Activated CD4-positive, alpha-beta T cell treated with anti-CD3 and anti-CD28 coated beads, Interleukin-2, amount 10 ng/mL, durations not matched to agents 24 days and 14 days (primary cell): ENCODE data around the gene TMEM203. TPM values are rescaled to one million over a fixed set of nuclear protein-coding genes. Genes with fewer than 3 reads are reported as not detected.
A peak's percentile ranks its signal among the peaks of the same experiment; 100 is the strongest.

Experiments
- DNase-seq: peaks from one replicate; pipeline ENCODE4 v3.0.0; 2022
- H3K27ac Mint-ChIP-seq: one replicate; pipeline ENCODE4 v1.8.0; 2022; ENCODE audit warnings: mild to moderate bottlenecking, mixed read lengths
- H3K27me3 Mint-ChIP-seq: one replicate; pipeline ENCODE4 v1.8.0; 2022; ENCODE audit warnings: mixed read lengths
- H3K36me3 Mint-ChIP-seq: one replicate; pipeline ENCODE4 v1.8.0; 2022; ENCODE audit warnings: low read depth, mild to moderate bottlenecking, mixed read lengths
- H3K4me1 Mint-ChIP-seq: one replicate; pipeline ENCODE4 v1.8.0; 2021; ENCODE audit warnings: mixed read lengths
- H3K4me3 Mint-ChIP-seq: one replicate; pipeline ENCODE4 v1.8.0; 2022; ENCODE audit warnings: mild to moderate bottlenecking, moderate library complexity, mixed read lengths
- H3K9me3 Mint-ChIP-seq: one replicate; pipeline ENCODE4 v1.8.0; 2021; ENCODE audit warnings: mixed read lengths
- intact Hi-C: fragments of 100-400 bp; cut with micrococcal nuclease; formaldehyde crosslinking; loops from one replicate; pipeline ENCODE4 v1.15.1; 2023
- total RNA-seq: library from RNA; stranded (reverse); gene quantifications from 2 replicates; pipeline ENCODE4 v1.2.3, GENCODE V29; 2022

The TMEM203 gene
- total RNA-seq, 1 donor from 2014 or later, result 38.8 TPM

DNA sequence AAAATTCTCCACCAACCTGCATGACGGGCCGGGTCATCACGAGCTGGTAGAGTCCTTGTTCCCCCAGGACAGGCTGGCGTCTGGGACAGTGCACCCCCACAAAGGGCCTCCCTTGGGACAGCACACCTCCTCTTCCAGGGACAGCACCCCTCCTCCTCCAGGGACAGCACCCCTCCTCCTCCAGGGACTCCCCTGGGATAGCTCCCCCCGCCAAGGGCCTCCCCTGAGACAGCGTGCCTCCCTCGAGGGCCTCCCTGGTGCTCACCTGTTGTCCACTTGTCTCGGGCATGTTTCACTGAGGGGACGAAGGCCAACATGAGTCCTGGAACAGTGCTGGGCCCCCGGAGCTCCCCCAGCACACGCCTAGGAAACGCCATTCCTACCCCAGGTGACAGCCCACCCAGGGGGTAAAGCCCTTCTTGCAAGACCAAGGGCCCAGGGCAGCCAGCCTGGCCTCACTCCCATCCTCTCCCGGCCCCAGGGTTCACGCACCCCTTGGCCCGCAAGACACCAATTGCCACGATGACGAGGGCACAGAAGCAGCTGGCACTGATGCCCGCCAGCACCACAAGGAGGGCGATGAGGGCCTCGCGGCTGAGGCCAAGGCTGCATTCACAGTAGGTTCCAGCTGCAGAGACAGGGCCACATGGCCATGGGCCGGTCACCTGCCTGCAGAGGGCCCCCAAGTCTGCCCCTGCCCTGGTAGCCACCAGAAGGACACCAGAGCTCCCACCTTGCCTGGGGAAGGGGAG is 34.1 kb downstream of the TMEM203 start:
- H3K27me3 Mint-ChIP-seq, result peaks cover 31% of the 10 kb centered on the region
- no peaks in the 10 kb centered on the region for H3K36me3 Mint-ChIP-seq
- no peak overlapping the region for H3K27ac Mint-ChIP-seq
- no peaks in the 10 kb centered on the region for H3K9me3 Mint-ChIP-seq
- no peak for DNase-seq
- H3K4me3 Mint-ChIP-seq, result no peak overlapping the region
- intact Hi-C loops, result loop anchor here (5.0 to 10.0 kb wide), 2 partner anchors 44 to 127 kb away; partner anchors contain the start of gene NPDC1
- H3K4me1 Mint-ChIP-seq, result no peaks in the 10 kb centered on the region

DNA sequence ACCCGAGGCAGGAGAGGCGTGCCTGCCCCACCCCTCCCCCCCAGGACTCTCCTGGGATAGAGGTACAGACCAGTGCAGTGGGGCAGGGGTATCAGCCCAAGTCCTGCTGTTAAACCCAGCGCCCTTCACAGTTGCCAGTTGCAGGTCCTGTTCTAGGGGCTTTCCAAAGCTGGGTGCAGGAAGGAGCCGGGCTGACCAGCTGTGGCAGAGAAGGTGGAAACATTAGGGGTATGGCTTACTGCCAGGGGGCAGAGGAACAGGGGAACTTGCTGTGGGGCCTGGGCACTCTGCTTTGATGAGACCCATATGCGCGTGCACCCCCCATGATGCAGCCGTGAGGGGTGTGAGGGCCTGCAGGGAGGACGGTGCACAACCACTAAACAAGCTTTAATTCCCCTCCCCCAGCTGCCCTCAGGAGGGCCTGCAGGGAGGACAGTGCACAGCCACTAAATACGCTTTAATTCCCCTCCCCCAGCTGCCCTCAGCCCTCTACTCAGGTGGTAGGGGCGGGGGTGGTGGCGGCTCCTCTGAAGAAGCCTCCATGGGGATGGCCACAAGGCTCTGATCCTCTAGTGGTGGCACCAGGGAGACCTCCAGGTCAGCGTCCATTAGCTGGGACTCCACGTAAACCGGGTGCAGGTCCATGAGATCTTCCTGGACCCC is 34.8 kb downstream of the TMEM203 start:
- H3K4me1 Mint-ChIP-seq, result no peaks in the 10 kb centered on the region
- no peaks in the 10 kb centered on the region for H3K36me3 Mint-ChIP-seq
- intact Hi-C loops, result loop anchor here (5.0 to 10.0 kb wide), 2 partner anchors 43 to 126 kb away; partner anchors contain the start of gene NPDC1
- H3K4me3 Mint-ChIP-seq, result no peak overlapping the region
- peaks cover 31% of the 10 kb centered on the region for H3K27me3 Mint-ChIP-seq
- H3K27ac Mint-ChIP-seq, result no peak overlapping the region
- DNase-seq, result no peak
- no peaks in the 10 kb centered on the region for H3K9me3 Mint-ChIP-seq

DNA sequence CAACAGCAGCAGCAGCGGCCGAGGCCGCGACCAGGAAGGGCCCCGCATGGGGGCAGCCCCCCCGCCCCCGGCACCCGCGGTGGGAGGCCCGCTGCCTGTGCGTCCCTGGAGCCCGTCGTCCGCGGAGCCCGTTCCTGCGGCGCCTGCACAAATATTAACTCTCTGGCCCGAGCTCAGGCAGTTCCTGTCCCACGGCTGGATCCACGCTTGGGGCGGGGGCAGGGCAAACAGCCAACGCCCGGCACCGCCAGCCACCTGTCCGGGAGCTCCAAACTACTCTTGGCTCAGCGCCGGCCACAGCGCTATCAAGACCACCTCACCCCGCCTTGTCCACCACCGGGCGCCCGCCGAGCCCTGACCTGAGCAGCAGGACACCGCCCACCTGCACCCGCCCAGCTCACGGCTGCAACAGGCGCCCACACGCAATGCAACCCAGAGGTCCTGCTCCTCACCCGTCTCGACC is 35.5 kb downstream of the TMEM203 start, which contains the start of gene LRRC26:
LRRC26 (minus strand) TSS at position 156 of the 463 bp plus-strand sequence; CDS start at position 48, 108 bp downstream.
- peak within 1 kb of the TSS; percentile 66 for H3K4me3 Mint-ChIP-seq
- intact Hi-C loops, result loop anchor here (5.0 to 10.0 kb wide), 3 partner anchors 43 to 325 kb away; partner anchors contain the start of genes AJM1, NPDC1 and PHPT1
- no peaks in the 10 kb centered on the region for H3K9me3 Mint-ChIP-seq
- no peak within 1 kb of the TSS for H3K27ac Mint-ChIP-seq
- no peak for DNase-seq
- H3K4me1 Mint-ChIP-seq, result no peaks in the 10 kb centered on the region
- no peaks in the 10 kb centered on the region for H3K36me3 Mint-ChIP-seq
- H3K27me3 Mint-ChIP-seq, result peaks cover 31% of the 10 kb centered on the region

DNA sequence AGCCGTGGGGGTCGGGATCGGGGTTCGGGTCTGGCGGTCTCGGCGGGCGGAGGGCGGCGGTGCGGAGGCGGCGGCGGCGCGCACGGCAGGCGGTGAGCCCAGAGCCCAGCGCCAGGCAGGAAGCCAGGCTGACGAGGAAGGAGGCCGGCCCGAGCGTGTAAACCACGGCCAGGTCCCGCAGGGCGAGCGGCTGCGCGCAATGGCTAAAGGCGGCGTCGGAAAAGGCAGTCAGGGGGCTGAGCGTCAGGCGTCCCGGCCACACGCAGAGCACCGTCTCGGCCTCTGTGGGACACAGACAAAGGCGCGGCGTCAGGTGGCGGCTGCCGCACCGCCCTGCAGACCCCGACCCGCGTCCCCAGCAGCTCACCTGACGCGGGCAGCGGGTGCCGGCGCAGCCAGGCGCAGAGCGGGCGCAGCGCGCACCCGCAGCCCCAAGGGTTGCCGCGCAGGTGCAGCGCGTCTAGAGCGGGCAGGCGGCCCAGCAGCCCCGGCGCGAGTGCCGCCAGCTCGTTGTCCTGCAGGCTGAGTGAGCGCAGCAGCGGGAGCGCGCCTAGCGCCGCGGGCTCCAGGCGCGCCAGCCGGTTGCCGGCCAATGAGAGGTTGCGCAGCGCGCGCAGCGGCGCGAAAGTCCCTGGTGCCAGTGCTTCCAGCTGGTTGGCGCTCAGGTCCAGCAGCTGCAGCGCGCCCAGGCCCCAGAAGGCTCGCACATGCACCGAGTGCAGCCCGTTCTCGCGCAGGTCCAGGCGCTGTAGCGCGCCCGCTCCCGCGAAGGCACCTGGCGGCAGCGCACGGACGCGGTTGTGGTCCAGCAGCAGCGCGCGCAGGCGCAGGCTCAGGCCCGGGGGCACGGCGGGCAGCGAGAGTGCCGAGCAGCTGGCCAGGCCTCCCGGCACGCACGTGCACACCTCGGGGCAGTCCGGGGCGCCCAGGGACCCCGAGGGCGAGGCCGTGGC is 36.3 kb downstream of the TMEM203 start:
- peak; percentile 75 for DNase-seq
- Mint-ChIP-seq H3K9me3 (no peaks in the 10 kb centered on the region), H3K4me1 (no peaks in the 10 kb centered on the region), H3K4me3 (peak overlapping the region; percentile 66), H3K36me3 (no peaks in the 10 kb centered on the region), H3K27ac (no peak overlapping the region), H3K27me3 (peaks cover 31% of the 10 kb centered on the region)
- intact Hi-C loops, result loop anchor here (1.0 to 10.0 kb wide), 2 partner anchors 12 to 324 kb away; partner anchors contain the start of genes AJM1 and PHPT1

DNA sequence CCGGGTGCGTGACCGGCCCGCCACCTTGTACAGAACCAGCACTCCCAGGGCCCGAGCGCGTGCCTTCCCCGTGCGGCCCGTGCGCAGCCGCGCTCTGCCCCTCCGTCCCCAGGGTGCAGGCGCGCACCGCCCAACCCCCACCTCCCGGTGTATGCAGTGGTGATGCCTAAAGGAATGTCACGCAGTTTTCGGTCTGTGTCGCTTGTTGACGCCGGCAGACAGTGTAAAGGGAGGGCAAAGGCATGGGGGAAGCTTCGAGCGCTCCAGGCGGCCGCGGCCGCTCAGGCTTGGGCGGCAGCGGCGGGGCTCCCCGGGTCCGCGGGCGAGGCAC is 36.9 kb downstream of the TMEM203 start:
- Mint-ChIP-seq H3K9me3 (no peaks in the 10 kb centered on the region), H3K4me3 (no peak overlapping the region), H3K36me3 (no peaks in the 10 kb centered on the region), H3K27ac (no peak overlapping the region), H3K27me3 (peaks cover 31% of the 10 kb centered on the region), H3K4me1 (no peaks in the 10 kb centered on the region)
- DNase-seq, result no peak
- intact Hi-C loops, result loop anchor here (1.0 to 10.0 kb wide), 2 partner anchors 11 to 324 kb away; partner anchors contain the start of genes AJM1 and PHPT1

DNA sequence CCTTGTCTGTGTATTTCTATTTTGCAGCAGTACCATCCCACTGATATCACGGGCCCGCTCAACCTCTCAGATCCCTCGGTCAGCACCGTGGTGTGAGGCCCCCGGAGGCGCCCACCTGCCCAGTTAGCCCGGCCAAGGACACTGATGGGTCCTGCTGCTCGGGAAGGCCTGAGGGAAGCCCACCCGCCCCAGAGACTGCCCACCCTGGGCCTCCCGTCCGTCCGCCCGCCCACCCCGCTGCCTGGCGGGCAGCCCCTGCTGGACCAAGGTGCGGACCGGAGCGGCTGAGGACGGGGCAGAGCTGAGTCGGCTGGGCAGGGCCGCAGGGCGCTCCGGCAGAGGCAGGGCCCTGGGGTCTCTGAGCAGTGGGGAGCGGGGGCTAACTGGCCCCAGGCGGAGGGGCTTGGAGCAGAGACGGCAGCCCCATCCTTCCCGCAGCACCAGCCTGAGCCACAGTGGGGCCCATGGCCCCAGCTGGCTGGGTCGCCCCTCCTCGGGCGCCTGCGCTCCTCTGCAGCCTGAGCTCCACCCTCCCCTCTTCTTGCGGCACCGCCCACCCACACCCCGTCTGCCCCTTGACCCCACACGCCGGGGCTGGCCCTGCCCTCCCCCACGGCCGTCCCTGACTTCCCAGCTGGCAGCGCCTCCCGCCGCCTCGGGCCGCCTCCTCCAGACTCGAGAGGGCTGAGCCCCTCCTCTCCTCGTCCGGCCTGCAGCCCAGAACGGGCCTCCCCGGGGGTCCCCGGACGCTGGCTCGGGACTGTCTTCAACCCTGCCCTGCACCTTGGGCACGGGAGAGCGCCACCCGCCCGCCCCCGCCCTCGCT is 37.5 kb downstream of the TMEM203 start:
- Mint-ChIP-seq H3K4me3 (no peak overlapping the region), H3K9me3 (no peaks in the 10 kb centered on the region)

DNA sequence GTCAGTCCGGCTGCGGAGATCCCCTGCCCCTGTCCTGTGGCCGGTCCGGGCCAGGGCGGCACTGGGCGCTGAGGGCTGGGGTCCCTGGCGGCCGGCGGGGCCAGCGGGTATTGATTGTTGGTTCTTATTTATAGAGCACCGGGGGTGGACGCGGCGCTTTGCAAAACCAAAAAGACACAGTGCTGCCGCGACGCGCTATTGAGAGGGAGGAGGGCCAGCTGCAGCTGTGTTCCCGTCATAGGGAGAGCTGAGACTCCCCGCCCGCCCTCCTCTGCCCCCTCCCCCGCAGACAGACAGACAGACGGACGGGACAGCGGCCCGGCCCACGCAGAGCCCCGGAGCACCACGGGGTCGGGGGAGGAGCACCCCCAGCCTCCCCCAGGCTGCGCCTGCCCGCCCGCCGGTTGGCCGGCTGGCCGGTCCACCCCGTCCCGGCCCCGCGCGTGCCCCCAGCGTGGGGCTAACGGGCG is 38.1 kb downstream of the TMEM203 start:
- DNase-seq, result no peak
- no peak overlapping the region for H3K4me3 Mint-ChIP-seq
- no peaks in the 10 kb centered on the region for H3K4me1 Mint-ChIP-seq
- no peaks in the 10 kb centered on the region for H3K9me3 Mint-ChIP-seq
- no peaks in the 10 kb centered on the region for H3K36me3 Mint-ChIP-seq
- no peak overlapping the region for H3K27ac Mint-ChIP-seq
- intact Hi-C loops, result loop anchor here (10.0 kb wide), 1 partner anchor 323 kb away; the partner anchor contains the start of genes AJM1 and PHPT1
- peaks cover 26% of the 10 kb centered on the region for H3K27me3 Mint-ChIP-seq

More for the DNA sequence above, 37.5 kb downstream of the TMEM203 start:
- peaks cover 28% of the 10 kb centered on the region for H3K27me3 Mint-ChIP-seq
- H3K4me1 Mint-ChIP-seq, result no peaks in the 10 kb centered on the region
- intact Hi-C loops, result loop anchor here (1.0 to 10.0 kb wide), 2 partner anchors 11 to 323 kb away; partner anchors contain the start of genes AJM1 and PHPT1
- H3K36me3 Mint-ChIP-seq, result no peaks in the 10 kb centered on the region
- no peak for DNase-seq
- no peak overlapping the region for H3K27ac Mint-ChIP-seq

DNA sequence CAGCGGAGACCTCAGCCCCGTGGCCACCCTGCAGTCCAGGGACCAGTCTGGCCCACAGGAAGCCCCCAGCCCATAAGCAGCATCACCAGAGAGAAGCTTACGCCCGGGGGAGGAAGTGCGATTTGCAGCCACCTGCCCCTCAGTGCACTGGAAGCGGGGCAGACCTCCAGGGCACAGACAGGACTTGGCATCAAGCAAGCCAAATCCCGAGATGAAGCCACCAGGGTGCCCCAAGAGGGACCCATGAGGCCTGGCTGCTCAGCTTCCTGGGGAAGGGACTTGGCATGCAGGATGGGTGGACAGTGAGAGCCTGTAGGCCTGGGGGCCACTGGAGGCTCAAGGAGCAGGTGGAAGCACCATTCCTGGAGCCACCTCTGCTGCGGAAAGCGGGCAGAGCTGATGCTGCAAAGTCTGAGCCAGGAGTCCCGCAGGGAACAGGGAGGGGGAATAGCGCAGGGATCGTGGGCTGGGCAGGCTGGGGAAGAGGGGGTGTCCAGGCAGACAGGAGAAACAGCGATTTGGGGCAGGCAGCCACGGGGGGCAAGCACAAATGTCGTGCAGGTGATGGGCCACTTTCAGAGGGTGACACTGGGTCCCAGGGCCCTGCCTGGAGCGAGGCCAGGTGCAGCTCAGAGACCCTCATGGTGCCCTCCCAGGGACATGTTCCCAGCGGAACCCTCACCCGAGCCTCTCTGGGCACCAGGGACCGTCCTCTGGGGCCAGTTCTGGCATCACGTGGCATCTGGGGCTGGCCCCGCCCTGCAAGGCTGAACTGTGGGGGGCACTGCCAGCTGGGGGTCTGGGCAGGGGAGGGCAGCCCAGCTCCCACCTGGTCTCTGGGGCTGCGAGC is 38.8 kb downstream of the TMEM203 start:
- intact Hi-C loops, result loop anchor here (10.0 kb wide), 1 partner anchor 322 kb away; the partner anchor contains the start of genes AJM1 and PHPT1
- Mint-ChIP-seq H3K36me3 (no peaks in the 10 kb centered on the region), H3K4me3 (no peak overlapping the region), H3K9me3 (no peaks in the 10 kb centered on the region), H3K4me1 (no peaks in the 10 kb centered on the region), H3K27me3 (peaks cover 24% of the 10 kb centered on the region), H3K27ac (no peak overlapping the region)
- no peak for DNase-seq

DNA sequence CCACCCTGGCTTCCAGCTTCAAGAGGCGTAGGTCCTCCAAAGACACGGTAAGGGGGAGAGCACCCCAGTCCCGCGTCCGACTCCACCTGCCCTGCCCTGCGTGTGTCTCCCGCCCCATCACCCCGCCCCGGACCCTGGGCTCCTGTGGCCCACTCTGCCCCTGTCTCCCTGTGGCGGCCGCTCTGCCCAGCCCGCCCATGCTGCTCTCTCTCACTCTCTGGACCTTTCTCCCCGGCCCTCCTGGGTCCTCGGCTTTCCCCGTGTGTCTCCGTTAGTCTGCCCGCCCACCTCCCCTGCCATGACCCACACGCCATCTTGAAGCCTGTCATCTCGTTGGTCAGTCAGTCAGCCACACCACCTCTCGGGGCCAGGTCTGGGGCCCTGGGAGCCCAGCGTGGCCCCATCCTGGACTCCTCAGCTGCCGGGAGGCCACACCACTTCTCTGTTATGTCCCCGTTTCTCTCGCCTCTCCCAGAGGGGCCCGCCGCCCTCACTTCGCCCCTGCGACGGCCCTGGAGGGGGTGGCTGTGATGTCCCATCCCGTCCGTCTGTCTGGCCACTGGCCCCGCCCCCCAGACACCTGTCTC is 40.1 kb downstream of the TMEM203 start:
- Mint-ChIP-seq H3K4me1 (no peaks in the 10 kb centered on the region), H3K36me3 (no peaks in the 10 kb centered on the region), H3K27me3 (peaks cover 19% of the 10 kb centered on the region), H3K4me3 (no peak overlapping the region), H3K27ac (no peak overlapping the region), H3K9me3 (no peaks in the 10 kb centered on the region)
- intact Hi-C loops, result loop anchor here (10.0 kb wide), 1 partner anchor 321 kb away; the partner anchor contains the start of genes AJM1 and PHPT1
- no peak for DNase-seq

DNA sequence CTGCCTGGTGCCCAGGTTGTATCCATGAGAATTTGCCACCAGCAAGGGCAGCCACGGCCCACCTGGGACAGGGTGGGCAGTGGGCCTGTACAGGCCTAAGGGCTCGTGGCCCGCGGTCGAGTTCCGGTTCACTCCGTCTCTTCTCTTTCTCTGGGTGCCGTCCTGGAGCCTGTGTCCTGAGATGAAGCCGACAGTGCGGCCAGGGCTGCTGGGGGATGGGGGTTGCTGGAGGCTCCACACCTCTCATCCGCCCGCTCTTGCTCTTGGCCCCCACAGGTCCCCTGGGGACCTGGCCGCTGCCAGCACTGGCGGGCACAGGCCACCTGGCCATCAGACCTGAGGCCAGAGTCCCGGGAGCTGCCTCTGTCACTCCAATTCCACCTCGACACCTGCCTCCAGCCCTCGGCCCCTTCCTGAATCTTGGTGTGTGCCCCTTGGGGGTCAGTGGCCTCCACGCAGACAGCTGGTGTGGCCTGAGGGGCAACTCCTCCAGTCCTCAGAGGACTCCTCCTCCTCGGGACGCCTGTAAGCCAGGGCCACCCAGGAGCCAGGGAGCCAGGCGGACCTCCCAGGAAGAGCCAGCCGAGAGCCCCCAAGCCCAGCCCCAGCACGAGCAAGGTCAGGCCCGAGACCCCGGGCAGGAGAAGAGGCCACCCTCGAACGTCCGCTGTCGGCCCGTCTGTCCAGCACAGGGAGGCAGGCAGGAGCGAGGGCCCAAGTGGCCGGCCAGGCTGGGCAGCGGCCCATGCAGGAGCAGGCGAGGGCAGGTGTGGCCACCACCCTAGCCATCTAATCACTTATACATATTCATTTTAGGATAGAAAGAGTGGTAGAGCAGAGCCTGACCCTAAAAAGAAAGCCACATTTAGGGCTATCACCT is 40.8 kb downstream of the TMEM203 start:
- intact Hi-C loops, result loop anchor here (10.0 kb wide), 1 partner anchor 320 kb away; the partner anchor contains the start of genes AJM1 and PHPT1
- Mint-ChIP-seq H3K4me3 (no peak overlapping the region), H3K27ac (no peak overlapping the region)

DNA sequence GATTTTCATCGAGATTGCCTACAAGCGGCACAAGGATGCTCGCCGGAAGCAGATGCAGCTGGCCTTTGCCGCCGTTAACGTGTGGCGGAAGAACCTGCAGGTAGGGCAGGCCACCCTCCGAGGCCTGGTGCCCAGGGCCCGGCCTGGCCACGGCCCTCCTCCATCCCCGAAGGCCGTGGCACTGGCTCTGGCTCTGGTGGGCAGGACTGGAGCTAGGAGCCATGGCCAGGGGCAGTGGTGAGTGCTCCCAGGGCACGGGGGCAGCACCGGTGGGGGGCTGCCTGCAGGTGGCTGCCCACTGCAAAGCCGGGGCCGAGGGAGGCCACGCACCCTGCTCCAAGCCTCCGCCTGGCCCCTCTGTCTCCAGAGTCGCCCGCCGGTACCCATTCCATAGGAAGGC is 41.6 kb downstream of the TMEM203 start:
- intact Hi-C loops, result loop anchor here (10.0 kb wide), 1 partner anchor 319 kb away; the partner anchor contains the start of genes AJM1 and PHPT1
- no peaks in the 10 kb centered on the region for H3K36me3 Mint-ChIP-seq
- DNase-seq, result no peak
- peaks cover 24% of the 10 kb centered on the region for H3K27me3 Mint-ChIP-seq
- peaks cover 5% of the 10 kb centered on the region for H3K4me1 Mint-ChIP-seq
- H3K4me3 Mint-ChIP-seq, result no peak overlapping the region
- no peak overlapping the region for H3K27ac Mint-ChIP-seq
- H3K9me3 Mint-ChIP-seq, result no peaks in the 10 kb centered on the region

More for the DNA sequence above, 40.8 kb downstream of the TMEM203 start:
- H3K9me3 Mint-ChIP-seq, result no peaks in the 10 kb centered on the region
- no peaks in the 10 kb centered on the region for H3K36me3 Mint-ChIP-seq
- no peaks in the 10 kb centered on the region for H3K4me1 Mint-ChIP-seq
- no peak for DNase-seq
- peaks cover 18% of the 10 kb centered on the region for H3K27me3 Mint-ChIP-seq
